Stimulated activated naive CD8-positive, alpha-beta T cell treated with anti-CD3 and anti-CD28 coated beads, Interleukin-15, amount 100 ng/mL, for 72 hours (primary cell): ENCODE data around the gene CPNE5.

Experiments
- ATAC-seq: fragments of 150-1000 bp; cut with Tn5 transposase; 2 replicates; pipeline ENCODE4 v1.10.0; 2021; ENCODE audit warnings: mild to moderate bottlenecking, moderate library complexity
- DNase-seq, 2 donors: peaks; one replicate each; pipeline ENCODE4 v3.0.0; 2021 to 2022
- H3K27ac Mint-ChIP-seq, 2 donors: one replicate each; pipeline ENCODE4 v1.8.0; 2022; ENCODE audit warnings: mild to moderate bottlenecking in 2 of 2, mixed read lengths in 2 of 2, moderate library complexity in 2 of 2
- H3K27me3 Mint-ChIP-seq: one replicate; pipeline ENCODE4 v1.8.0; 2022; ENCODE audit warnings: mixed read lengths
- H3K4me1 Mint-ChIP-seq: one replicate; pipeline ENCODE4 v1.8.0; 2022; ENCODE audit warnings: mild to moderate bottlenecking, mixed read lengths
- H3K4me3 Mint-ChIP-seq, 2 donors: one replicate each; pipeline ENCODE4 v1.8.0; 2022; ENCODE audit warnings: mild to moderate bottlenecking in 2 of 2, mixed read lengths in 2 of 2, moderate library complexity in 1 of 2
- H3K9me3 Mint-ChIP-seq, 2 donors: one replicate each; pipeline ENCODE4 v1.8.0; 2022; ENCODE audit warnings: mixed read lengths in 2 of 2

Gene CPNE5

GRCh38 chr6:36863670-36864540 is 24.7 kb upstream of the CPNE5 start:
- H3K27me3 Mint-ChIP-seq = no peaks in the 10 kb centered on the region
- no peaks in the 10 kb centered on the region for H3K9me3 Mint-ChIP-seq
- H3K4me1 Mint-ChIP-seq = peaks cover 53% of the 10 kb centered on the region
- DNase-seq (no peak), ATAC-seq (no peak)
- H3K27ac Mint-ChIP-seq = no peak overlapping the region
- H3K4me3 Mint-ChIP-seq = no peak overlapping the region

- no peak for DNase-seq
- Mint-ChIP-seq H3K4me1 (peaks cover 51% of the 10 kb centered on the region), H3K27ac (no peak overlapping the region), H3K27me3 (no peaks in the 10 kb centered on the region), H3K4me3 (no peak overlapping the region), H3K9me3 (no peaks in the 10 kb centered on the region)
- no peak for ATAC-seq
Measured at GRCh38 chr6:36862848-36863382, 23.7 kb upstream of the CPNE5 start.

- H3K27ac Mint-ChIP-seq = no peak overlapping the region
- ATAC-seq = no peak
- H3K4me1 Mint-ChIP-seq = peaks cover 45% of the 10 kb centered on the region
Measured at GRCh38 chr6:36862164-36862847, 23.1 kb upstream of the CPNE5 start.

GRCh38 chr6:36860126-36860525 is 20.9 kb upstream of the CPNE5 start:
- H3K27me3 Mint-ChIP-seq = no peaks in the 10 kb centered on the region
- no peak for DNase-seq
- peak overlapping the region in 1 of 2 donors; percentile 46 for H3K27ac Mint-ChIP-seq
- no peak for ATAC-seq
- peaks cover 26% of the 10 kb centered on the region for H3K4me1 Mint-ChIP-seq
- no peak overlapping the region for H3K4me3 Mint-ChIP-seq
- H3K9me3 Mint-ChIP-seq = no peaks in the 10 kb centered on the region

More at GRCh38 chr6:36862164-36862847, 23.1 kb upstream of the CPNE5 start:
- no peak overlapping the region for H3K4me3 Mint-ChIP-seq
- DNase-seq = no peak
- no peaks in the 10 kb centered on the region for H3K27me3 Mint-ChIP-seq
- H3K9me3 Mint-ChIP-seq = no peaks in the 10 kb centered on the region

- ATAC-seq (no peak), DNase-seq (no peak)
- Mint-ChIP-seq H3K27me3 (no peaks in the 10 kb centered on the region), H3K4me3 (no peak overlapping the region), H3K4me1 (peaks cover 11% of the 10 kb centered on the region), H3K9me3 (no peaks in the 10 kb centered on the region), H3K27ac (peak overlapping the region in 1 of 2 donors; percentile 87)
Measured at GRCh38 chr6:36858407-36858981, 19.2 kb upstream of the CPNE5 start.

GRCh38 chr6:36857325-36857724 is 18.1 kb upstream of the CPNE5 start:
- DNase-seq (no peak), ATAC-seq (no peak)

GRCh38 chr6:36856277-36856676 is 17.0 kb upstream of the CPNE5 start:
- Mint-ChIP-seq H3K27me3 (no peaks in the 10 kb centered on the region), H3K4me3 (no peak overlapping the region), H3K27ac (no peak overlapping the region), H3K4me1 (peaks cover 5% of the 10 kb centered on the region), H3K9me3 (no peaks in the 10 kb centered on the region)
- ATAC-seq = no peak
- no peak for DNase-seq

More at GRCh38 chr6:36857325-36857724, 18.1 kb upstream of the CPNE5 start:
- no peak overlapping the region for H3K27ac Mint-ChIP-seq
- H3K4me1 Mint-ChIP-seq = peaks cover 5% of the 10 kb centered on the region
- H3K27me3 Mint-ChIP-seq = no peaks in the 10 kb centered on the region
- H3K9me3 Mint-ChIP-seq = no peaks in the 10 kb centered on the region
- no peak overlapping the region for H3K4me3 Mint-ChIP-seq

- H3K4me1 Mint-ChIP-seq = peaks cover 5% of the 10 kb centered on the region
- no peaks in the 10 kb centered on the region for H3K9me3 Mint-ChIP-seq
- H3K27me3 Mint-ChIP-seq = no peaks in the 10 kb centered on the region
- DNase-seq (no peak), ATAC-seq (no peak)
- no peak overlapping the region for H3K27ac Mint-ChIP-seq
- no peak overlapping the region for H3K4me3 Mint-ChIP-seq
Measured at GRCh38 chr6:36855750-36856149, 16.5 kb upstream of the CPNE5 start.

- no peak overlapping the region for H3K4me3 Mint-ChIP-seq
- no peaks in the 10 kb centered on the region for H3K9me3 Mint-ChIP-seq
- ATAC-seq (no peak), DNase-seq (no peak)
- H3K27ac Mint-ChIP-seq = peak overlapping the region; percentile 22 to 37
- H3K27me3 Mint-ChIP-seq = peaks cover 17% of the 10 kb centered on the region
- H3K4me1 Mint-ChIP-seq = peaks cover 10% of the 10 kb centered on the region
Measured at GRCh38 chr6:36853325-36853724, 14.1 kb upstream of the CPNE5 start.

- H3K4me1 Mint-ChIP-seq = peaks cover 10% of the 10 kb centered on the region
- DNase-seq (no peak), ATAC-seq (no peak)
Measured at GRCh38 chr6:36852481-36853147, 13.4 kb upstream of the CPNE5 start.

GRCh38 chr6:36851626-36852025 is 12.4 kb upstream of the CPNE5 start:
- Mint-ChIP-seq H3K4me3 (no peak overlapping the region), H3K9me3 (no peaks in the 10 kb centered on the region), H3K27ac (peak overlapping the region in 1 of 2 donors; percentile 63), H3K4me1 (peaks cover 10% of the 10 kb centered on the region), H3K27me3 (peaks cover 18% of the 10 kb centered on the region)
- ATAC-seq = no peak
- DNase-seq = no peak

More at GRCh38 chr6:36852481-36853147, 13.4 kb upstream of the CPNE5 start:
- Mint-ChIP-seq H3K4me3 (no peak overlapping the region), H3K27me3 (peaks cover 18% of the 10 kb centered on the region), H3K9me3 (no peaks in the 10 kb centered on the region), H3K27ac (no peak overlapping the region)

GRCh38 chr6:36851149-36851614 is 11.9 kb upstream of the CPNE5 start:
- Mint-ChIP-seq H3K4me3 (no peak overlapping the region), H3K9me3 (no peaks in the 10 kb centered on the region), H3K4me1 (peaks cover 10% of the 10 kb centered on the region), H3K27ac (no peak overlapping the region), H3K27me3 (peaks cover 18% of the 10 kb centered on the region)
- peak; percentile 39 to 41 for DNase-seq
- no peak for ATAC-seq

GRCh38 chr6:36850021-36850420 is 10.8 kb upstream of the CPNE5 start:
- peak overlapping the region in 1 of 2 donors; percentile 61 for H3K27ac Mint-ChIP-seq

GRCh38 chr6:36848658-36849441 is 9.6 kb upstream of the CPNE5 start:
- Mint-ChIP-seq H3K4me1 (peaks cover 10% of the 10 kb centered on the region), H3K4me3 (peak overlapping the region in 1 of 2 donors; percentile 3), H3K9me3 (no peaks in the 10 kb centered on the region), H3K27me3 (peaks cover 18% of the 10 kb centered on the region), H3K27ac (no peak overlapping the region)
- DNase-seq (no peak), ATAC-seq (no peak)

More at GRCh38 chr6:36850021-36850420, 10.8 kb upstream of the CPNE5 start:
- Mint-ChIP-seq H3K4me3 (no peak overlapping the region), H3K27me3 (peaks cover 18% of the 10 kb centered on the region), H3K9me3 (no peaks in the 10 kb centered on the region), H3K4me1 (peaks cover 10% of the 10 kb centered on the region)
- DNase-seq (no peak), ATAC-seq (no peak)
